Measurements from ENCODE around the gene SYT2.

SYT2 gene

DNA sequence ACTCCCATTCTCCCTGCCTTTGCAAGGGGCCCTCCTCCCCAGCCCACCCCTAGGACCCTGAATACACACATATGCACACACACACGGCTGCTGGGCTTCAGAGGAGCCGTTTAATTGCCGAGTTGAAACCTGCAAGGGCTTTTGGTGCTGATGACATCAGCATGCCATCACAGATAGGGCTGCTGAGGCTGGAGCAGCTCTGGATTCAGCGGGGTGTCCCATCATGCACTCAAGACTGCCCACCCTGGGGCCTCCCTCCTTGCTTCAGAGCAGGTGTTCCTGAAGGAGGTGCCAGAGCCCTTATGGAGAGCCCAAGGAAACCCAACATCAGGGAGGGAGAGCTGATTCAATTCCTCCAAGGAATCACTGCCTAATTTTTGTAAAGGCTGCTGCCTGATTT, 5.7 kb downstream of the SYT2 start:
- DNase-seq (ENCODE audit: low read depth in 2 of 2), result no peak

DNA sequence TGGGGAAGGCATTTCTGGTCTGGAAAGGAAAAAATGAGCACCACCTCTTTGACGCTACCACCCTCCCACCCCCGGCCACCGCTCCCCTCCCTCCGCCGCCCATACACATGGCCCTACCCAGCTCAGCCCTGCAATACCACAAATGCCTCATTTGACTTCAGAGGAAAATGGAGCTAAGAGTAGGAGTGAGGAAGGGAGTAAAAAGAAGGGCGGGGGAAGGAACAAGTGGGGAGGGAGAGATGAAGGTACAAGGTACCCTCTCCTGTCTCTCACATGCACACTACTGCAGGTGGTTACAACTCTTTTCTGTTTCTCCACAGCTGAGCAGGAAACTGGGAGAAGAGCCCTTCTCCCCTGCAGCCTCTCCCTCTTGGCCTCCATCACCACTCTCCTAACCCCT, 7.1 kb downstream of the SYT2 start:
- DNase-seq (ENCODE audit: low read depth in 2 of 2), result no peak

DNA sequence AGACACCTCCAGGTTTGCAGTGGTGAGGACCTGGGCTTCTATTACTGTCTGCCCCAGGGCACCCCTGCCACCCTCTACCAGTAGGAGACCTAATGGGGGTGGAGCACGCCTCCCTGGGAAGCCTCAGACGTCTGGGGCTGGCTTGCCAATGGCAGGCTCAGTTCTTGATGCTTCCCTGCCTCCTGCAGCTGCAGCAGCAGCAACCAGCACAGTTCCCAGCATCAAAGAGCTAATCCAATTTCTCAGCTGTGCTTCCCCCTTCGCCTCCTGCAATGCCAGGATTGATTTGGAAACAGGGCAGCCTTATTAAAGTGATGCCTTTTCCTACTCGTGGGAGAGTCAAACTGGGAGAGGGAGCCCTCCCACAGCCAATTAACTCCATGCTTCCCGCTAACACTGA, 8.2 kb downstream of the SYT2 start:
- no peak for DNase-seq (ENCODE audit: low read depth in 2 of 2)

DNA sequence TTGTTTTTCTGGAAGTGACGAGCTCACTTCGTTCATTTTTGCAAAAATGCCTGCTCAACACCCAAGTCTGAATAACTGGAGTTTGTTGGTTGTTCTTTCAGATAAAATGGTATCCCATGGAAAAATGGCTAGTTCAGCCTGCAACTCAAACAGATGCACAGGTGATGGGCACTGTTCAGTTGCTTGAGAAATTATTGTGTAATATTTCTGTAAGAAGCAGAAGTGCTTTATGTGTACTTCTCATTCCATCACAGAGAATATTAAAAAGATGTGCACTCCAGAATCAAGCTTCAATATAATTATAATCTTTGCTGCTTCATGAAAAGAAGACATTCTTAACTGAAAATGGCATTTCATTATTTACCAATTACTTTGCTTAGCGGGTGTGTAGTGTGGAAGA, 9.1 kb downstream of the SYT2 start:
- no peak for DNase-seq (ENCODE audit: low read depth in 2 of 2)

DNA sequence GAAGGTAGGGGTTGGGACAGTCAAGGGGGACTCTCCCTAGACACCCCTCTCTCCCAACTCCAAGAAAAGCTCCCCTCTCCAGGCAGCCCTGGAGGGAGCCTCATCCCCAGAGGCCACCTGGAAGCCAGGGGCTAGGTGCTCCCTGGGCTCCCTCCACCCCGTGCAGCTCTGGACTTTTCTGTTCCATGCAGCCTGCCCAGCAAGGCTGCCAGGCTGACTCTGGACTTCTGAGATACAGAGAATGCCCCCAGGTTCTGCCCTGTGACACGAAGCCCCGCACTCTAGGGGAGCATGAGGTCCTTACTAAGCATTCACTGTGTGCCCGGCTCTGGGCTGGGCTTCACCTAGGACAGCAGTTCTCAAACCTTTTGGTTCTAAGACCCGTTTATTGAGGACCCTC, 10.2 kb downstream of the SYT2 start:
- DNase-seq (ENCODE audit: low read depth in 2 of 2), result no peak

DNA sequence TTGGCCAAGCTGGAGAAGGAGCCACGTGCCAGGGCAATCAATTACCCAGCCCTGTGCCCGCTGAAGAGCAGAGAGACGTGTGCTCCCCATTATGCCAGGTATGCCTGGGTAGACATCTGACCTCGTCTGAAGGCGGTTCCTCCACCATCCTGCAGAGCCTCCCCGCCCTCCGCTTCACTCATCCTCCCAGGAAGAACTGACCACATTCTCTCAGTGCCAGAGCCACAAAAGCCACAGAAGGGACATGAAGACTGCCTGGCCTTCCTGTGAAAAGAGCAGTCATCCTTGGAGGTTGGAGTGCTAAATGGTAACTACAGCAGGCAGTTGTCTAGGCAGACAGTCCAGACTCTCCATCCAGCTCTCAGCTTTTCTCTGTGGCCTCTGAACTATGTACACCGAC, 12.0 kb downstream of the SYT2 start:
- DNase-seq (ENCODE audit: low read depth in 2 of 2), result no peak

DNA sequence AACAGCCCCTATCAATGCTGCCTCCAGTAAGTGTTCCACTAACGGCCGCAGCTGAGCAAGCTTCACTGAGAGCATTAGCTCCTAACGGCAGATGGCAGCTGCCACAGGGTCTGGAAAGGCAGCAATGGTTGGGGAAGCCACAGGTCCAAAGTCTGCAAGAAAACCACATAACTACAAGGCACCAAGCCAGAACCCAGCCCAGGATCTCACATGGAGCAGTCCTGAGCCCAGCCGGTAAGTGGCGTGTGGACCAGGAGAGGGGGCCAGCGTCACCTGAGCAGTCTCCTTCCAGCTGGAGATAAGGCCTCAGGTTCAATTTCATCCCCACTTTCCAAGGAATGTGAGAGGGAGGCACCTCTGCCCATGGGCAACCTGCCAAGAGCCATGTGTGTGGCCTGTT, 13.2 kb downstream of the SYT2 start:
- no peak for DNase-seq (ENCODE audit: low read depth in 2 of 2)

DNA sequence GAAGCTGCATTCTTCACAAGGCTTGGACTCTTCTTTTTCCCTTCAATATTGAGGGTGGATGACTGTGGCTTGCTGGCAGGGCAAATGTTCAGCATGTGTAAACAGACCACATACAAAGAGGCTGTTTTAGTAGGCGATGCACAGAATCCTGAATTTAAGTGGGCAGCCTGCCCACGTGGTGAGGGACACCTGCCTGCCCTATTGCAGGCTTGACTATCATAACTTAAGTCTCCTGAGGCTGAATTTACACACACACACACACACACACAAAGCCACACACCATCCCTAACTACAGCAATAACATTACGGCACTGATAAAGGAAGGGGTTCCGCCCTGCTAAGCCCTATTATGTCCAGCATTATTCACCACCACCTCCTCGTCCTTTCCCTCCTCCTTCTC, 15.9 kb downstream of the SYT2 start:
- no peak for DNase-seq (ENCODE audit: low read depth in 2 of 2)

DNA sequence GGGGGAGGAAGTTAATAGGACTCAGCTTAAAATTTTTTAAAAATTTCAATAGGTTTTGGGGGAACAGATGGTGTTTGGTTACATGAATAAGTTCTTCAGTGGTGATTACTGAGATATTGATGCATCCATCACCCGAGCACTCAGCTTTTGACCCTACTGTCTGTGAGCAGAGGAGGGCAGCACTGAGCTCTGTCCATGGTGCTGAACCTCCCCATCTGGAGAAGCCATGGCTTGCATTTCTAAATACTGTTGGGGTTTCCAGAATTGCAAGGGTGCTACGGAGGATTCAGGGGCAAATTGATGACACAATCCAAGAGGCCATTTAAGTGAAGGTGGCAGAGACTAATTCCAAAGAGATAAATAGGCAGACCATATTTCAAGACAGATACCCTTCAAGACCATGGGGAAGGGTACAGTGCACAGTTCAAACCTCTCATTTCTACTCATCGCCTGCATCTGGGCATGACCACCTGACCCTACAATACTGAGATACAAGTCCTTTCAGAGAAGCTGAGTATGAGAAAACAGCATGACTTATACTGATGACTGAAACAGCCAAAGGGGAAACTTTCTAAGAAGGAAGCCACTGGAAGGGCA, 17.2 kb downstream of the SYT2 start:
- DNase-seq (ENCODE audit: low read depth in 2 of 2), result peak; percentile 28 to 35

DNA sequence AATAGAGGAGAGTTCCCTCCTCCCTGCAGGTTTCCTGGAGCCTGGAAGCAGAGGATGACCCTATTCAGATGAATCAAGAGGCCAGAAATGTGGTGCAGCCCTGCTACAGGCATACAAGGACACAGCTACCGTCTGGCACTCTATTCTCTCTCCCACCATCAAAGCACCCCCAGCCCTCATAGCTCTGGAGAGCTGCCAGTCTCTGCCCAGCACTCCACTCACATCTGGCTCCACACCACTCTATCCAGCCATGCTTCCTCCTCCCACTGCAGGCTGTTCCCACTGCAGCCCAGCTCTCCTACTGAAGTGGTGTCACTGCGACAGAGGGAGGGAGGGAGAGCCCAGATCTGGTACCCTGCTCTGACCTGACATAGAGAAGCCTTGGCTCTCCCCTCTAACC, 18.4 kb downstream of the SYT2 start:
- DNase-seq (ENCODE audit: low read depth in 2 of 2), result no peak

DNA sequence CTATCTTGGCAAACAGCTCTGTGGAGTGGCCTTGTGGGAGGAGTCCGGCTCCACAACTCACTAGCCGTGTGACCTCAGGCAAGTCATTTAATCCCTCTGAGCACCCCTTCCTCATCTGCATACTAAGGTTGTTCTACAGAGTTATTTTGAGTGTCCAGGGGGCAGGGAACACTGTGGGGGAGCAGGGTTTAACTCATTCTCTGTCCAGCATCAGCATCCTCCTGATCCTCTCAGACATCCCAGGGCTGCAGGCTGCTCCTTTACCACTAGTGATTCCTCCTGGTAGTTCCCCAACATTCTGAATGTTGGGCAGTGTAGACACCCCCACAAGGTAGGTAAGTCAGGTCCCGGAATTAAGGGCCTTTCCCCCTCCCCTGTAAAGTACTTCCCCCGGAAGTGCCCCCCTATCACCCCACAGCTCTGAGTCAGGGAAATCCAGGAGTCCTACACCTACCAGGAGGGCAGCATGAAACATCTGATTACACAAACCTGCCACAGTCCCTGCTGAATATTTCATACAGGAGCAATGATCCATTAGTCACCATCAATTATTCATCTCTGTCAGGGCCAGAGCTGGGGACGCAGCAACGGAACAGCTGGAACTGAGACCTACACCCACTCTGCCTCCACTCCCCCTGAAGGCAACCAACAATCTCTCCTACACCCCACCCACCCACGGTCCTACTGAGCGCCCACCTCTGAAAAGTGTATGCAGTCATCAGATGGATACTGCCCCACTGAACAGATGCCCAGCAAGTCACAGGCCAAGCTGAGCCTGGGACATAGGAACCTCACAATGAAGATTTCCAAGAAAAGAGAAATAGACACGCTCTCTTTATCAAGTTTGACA, 20.5 kb downstream of the SYT2 start:
- no peak for DNase-seq (ENCODE audit: low read depth in 2 of 2)

DNA sequence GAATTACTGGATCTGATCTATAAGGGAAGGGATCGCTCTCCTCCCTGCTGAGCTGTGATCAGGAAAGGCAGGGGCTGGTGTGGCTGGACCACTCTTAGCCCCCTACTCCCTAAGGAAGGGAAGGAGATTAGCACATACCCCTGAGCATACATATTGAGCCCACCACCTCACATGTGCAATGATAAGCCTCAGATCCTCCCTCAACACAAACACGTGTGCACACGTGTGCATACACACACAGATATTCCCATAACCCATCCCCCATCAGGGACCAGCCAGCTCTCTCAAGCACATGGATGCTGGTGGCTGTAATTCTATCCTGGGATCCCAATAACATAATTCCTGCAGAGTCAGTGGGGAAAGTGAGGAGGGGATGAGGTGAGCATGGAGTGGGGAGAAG, 21.2 kb downstream of the SYT2 start:
- no peak for DNase-seq (ENCODE audit: low read depth in 2 of 2)

DNA sequence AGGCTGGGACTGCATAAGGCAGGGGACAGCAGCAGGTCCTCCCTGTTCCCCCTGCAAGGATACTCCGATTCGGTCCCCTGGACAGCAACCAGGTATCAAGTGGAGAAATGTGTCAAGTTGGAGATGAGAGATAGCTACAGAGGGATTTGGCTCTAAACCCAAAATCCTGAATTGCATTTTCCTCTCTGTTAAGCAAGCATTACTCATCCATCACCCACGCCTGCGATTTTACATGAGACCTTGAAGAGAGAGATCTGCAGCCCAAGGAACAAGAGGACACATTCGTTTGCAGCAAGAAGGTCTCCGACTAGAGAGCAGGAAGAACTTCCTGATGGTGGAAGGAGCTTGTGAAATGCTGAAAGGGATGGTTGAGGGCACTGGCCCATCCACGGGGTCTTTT, 21.9 kb downstream of the SYT2 start:
- no peak for DNase-seq (ENCODE audit: low read depth in 2 of 2)

DNA sequence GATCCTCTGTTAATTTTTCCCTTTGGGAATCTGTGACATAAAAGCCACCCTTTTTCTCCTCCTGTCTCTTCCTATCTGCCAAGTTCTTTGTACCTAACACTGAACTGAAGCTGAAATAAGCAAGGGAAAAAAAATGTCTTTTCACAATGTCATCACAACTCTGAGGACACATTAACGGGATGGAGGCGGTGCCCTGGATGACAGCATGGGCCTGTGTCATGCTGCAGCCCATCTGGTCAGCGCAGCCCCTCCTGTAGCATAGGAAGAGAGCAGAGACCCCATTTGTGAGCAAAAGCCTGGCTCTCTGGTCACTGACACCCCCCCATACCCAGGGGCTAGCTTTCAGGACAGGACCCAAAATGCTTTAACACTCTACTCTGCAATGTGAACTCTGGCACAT, 22.5 kb downstream of the SYT2 start:
- DNase-seq (ENCODE audit: low read depth in 2 of 2), result no peak

DNA sequence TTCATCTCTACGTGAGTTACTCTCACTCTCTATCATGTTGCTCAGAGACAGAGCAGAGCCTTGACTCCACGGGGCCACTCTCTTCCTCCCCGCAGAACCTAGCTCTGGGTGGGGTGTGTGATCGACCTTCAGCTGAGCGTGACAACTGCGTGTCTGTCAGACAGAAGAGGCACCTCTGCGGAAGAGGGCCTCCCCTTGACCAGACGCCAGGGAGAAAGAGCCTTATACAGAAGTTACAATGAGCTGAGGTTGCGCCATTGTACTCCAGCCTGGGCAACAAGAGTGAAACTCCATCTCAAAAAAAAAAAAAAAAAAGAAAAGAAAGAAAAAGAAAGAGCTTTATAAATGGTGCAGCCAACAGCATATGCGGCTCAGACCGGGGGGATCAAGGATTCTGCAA, 22.9 kb downstream of the SYT2 start:
- no peak for DNase-seq (ENCODE audit: low read depth in 2 of 2)

DNA sequence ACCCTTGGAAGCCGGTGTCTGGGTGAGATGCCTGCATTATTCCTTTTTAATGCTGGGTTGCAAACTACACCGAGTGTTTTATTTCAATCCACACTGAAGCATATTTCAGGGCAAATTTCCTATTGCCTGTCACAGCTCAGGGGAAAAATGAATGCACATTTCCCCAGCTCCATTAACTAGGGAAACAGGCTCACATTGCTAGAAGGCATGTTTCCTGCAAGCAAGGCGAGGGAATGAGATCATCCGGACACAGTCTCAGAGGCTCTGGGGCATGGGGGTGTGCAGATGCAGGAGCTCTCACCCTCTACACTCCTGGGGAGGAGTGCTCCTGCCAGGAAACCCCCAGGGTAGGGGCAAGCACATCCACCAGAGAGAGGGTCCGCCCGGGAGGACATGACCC, 24.6 kb downstream of the SYT2 start:
- DNase-seq (ENCODE audit: low read depth in 2 of 2), result no peak

DNA sequence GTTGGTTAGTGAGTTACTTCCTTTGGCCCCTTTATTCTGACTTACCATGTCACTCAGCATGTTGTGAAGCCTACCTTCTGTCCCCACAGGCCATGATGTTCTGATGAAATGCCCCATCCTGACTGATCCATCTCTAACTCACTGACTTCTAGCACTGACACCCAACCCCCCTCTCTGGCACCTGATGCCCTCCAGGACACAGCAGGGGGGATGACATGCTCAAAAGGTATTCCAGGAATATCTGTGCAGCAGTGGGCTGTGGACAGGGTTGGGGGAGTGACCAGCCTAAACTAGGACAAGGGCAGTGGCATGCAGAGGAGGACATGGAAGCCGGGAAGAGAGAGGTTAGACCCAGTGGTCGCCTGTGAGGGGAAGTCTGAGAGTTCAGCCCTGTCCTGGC, 25.5 kb downstream of the SYT2 start:
- DNase-seq (ENCODE audit: low read depth in 2 of 2), result no peak

DNA sequence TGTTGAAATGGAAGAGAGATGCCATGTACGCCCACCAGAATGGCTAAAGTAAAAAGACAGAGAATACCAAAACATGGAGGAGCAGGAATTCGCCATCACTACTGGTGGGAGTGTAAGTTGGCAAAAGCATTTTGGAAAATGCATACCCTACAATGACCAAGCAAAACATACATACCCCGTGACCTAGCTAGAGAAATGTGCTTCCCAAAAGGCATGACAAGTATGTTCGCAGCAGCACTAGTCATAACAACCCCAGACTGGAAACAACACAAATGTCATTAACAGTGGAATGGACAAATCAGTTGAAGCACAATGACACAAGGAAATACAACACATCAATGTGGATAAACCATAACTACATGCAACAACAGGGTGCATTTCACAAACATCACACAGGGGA, 27.2 kb downstream of the SYT2 start:
- no peak for DNase-seq (ENCODE audit: low read depth in 2 of 2)

DNA sequence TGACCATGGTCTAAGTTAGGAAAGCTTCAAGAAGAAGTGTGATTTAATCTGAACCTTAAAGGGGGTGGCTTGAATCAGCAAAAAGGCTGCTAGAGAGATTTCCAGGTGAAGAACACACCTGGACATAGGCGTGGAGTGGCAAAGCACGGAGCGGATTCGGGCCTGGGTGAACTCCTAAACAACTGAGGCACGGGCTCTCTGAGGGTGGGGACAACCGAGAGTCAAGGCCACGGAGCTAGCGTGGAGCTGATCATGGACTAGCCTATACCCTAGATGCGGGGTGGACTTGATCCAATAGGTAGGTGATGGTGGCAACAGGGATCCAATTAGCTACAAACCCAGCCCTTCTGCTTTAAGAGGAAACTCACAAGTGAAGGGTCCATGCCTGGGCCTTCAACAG, 27.8 kb downstream of the SYT2 start:
- DNase-seq (ENCODE audit: low read depth in 2 of 2), result no peak

DNA sequence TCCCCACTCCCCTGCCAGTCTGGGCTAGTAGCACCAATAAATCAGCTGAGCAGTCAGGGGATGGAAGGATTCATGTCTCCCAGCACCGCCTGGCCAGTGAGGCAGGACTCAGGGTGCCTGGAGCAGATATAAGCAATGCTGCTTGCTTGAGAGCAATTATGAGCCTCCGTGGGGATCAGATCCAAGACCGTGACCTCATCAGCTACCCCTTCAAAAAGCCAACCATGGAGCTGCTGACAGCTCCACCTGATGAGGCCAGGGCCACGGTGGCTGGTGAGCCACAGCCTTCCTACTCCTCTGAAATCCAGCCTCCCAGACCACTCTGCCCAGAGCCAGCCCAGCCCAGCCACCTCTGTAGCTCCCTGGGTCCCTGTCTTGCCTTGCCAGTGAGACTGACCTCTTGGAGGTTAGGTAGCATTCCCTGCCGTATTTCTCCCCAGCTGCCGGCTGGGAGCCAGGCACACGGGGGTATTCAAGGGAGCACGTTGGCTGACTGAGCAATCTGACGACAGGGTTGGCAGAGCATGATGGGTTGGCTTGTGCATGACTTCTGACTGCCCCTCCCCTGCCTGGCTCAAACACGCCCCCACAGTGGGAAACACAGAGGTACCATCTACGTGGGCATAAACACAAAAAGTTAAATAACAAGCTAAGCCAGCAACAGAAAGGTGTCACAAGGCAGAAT, 28.4 kb downstream of the SYT2 start:
- no peak for DNase-seq (ENCODE audit: low read depth in 2 of 2)

DNA sequence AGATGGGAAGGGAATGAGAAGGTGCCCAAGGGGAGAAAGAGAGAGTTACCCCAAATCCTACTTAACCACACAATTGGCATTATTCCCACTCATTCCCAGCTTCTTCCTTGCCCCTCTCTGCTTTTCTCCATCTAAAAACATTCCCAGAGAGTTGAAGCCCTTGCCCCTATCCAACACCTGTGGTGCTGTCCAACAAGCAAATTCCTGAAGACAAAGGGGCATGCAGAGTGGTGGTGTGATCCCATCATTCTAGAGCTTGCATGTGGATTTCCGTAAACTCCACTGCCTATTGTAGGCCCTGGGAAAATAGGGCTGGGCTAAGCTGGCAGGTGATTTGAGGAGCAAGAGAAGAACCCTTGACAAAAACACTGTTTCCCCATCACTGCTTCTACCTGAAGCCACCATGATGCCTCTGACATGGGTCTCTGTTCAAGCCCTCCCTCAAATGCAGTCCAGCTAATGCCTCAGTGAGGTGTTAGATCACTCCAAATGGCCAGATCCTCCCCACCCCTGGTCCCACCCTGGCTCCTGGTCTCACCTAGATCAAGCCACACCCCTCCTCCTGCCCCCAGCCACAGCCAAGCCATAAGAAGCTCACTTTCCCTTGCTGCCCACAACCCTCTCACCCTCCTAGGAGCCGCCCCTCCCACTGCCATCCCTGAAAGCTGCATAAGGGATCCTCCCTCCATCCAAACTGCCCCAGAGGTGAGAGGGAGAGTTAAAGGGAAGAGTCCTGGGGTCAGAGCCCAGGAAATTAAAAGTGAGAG, 29.5 kb downstream of the SYT2 start:
- no peak for DNase-seq (ENCODE audit: low read depth in 2 of 2)

DNA sequence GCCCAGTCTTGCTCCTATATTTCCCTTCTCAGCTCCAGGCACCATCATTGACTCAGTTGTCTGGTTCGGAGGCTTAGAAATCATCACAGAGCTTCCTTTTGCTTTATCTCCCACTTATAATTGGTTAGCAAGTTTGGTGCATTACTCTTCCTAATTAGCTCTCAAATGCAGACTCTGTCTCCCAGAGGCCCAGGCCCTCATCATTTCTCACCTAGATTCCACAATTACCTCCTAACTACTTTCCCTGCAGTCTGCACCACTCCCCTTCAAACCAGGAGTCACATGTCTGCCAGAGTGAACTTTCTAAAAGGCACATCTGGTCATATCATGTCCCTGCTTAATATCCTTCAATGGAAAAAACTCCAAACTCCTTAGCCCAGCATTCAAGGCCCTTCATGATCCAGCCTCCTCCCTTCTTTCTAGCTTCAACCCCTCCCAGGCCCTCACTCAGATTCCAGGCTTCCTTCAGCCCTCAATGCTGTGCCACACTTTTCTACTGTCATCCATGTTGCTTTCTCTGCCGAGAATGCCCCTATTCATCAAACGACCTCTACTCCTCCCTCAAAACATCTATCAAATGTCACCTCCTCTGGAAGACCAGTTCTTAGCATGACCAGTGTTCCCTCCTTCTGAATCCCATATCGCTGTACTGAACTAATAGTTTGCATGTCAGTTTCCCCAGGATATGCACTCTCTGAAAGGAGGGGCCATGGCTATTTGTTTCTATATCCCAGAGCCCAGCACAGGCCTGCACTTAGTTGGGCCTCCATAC, 30.7 kb downstream of the SYT2 start:
- DNase-seq (ENCODE audit: low read depth in 2 of 2), result no peak
